Stimulated activated CD8-positive, alpha-beta memory T cell treated with anti-CD3 and anti-CD28 coated beads, Interleukin-7, amount 100 ng/mL, for 48 hours (primary cell): ENCODE measurements around the gene SERPING1.

Experiments used
- DNase-seq, 2 donors: peaks; one replicate each; pipeline ENCODE4 v3.0.0-alpha.2; 2020; ENCODE audit warnings: low read depth in 1 of 2; ENCODE audit errors: extremely low read depth in 1 of 2

Gene SERPING1

DNA sequence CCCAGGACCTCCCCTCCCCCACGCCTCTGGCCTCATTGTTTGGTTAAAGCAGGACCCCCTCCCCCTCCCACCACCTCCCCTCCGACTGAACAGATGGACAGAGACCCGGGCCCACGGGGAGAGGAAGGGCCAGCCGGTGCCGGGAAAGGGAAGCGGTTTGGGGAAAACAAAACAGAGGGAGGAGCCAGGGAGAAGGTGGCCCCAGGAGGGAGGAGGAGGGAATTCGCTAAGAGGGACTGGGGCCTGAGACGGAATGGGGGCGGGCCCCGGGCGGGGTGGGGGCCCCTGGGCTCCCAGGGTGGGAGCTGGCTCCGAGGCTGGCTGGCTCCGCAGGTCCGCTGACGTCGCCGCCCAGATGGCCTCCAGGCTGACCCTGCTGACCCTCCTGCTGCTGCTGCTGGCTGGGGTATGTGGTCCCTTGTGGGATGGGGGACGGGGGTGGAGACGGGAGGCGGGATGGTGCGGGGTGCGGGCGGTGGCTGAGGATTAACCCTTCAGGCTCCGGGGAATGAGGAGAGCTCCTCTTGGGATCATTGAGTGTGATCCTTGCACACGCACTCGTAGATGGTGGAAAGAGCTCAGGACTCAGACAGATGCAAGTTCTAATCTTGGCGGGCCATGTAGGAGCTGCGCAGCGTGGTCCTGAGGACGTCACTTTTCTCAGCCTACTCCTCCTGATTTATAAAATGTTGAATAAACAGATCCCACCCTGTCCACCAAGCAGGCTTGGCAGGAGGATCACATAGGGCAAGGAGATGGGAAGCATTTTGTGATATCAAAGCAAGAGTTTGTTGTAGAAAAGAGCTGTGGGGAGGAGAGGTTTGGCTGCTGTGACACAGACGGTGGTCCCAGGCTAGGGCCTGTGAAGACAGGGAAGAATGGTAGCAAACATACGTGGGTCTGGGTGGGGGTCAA, 688 bp downstream of the SERPING1 start:
- no peak for DNase-seq

DNA sequence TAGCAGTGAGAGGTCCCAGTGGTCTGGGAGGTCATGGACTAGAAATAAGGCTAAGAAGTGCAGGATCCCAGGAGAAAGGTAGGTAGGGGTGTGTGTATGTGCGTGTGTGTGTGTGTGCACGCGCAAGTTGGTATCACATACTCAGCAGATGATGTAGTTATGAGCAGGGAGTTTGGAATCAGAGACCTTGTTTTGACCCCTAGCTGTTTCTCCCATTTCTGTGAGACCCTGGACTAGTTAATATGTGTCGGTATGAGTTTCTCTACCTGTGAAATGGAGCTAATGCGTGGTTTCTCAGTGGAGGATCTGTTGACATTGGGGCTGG, 1.3 kb downstream of the SERPING1 start:
- no peak for DNase-seq

DNA sequence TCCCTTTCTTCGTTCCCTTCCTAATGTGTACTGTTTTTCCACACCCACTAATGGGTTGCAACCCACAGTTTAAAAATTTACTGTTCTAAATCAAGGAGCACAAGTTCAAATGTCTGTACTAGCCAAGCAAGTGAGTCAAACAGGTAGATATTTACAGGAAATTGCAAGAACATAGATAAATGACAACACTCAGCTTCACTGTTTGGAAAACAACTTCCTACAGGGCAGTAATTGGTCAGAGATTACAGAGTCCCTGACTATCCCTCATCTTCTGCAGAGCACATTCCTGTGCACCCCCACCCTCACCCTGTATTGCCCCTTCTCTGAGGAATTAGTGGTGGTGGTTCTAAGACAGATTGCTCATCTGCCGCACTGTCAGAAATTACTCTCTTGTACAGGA, 1.9 kb downstream of the SERPING1 start:
- no peak for DNase-seq

DNA sequence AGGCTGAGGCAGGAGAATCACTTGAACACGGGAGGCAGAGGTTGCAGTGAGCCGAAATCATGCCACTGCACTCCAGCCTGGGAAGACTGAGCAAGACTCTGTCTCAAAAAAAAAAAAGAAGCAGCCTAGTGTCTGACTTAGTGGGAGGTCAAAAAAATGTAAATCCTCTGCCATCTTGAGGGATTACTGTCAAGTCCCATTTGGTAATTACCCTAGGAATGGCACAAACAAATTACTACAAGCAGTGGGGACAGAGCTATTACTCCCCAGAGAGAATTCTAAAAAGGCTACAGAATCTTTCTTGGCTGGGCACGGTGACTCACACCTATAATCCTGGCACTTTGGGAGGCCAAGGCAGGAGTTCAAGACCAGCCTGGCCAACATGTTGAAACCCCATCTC, 3.8 kb downstream of the SERPING1 start:
- no peak for DNase-seq

DNA sequence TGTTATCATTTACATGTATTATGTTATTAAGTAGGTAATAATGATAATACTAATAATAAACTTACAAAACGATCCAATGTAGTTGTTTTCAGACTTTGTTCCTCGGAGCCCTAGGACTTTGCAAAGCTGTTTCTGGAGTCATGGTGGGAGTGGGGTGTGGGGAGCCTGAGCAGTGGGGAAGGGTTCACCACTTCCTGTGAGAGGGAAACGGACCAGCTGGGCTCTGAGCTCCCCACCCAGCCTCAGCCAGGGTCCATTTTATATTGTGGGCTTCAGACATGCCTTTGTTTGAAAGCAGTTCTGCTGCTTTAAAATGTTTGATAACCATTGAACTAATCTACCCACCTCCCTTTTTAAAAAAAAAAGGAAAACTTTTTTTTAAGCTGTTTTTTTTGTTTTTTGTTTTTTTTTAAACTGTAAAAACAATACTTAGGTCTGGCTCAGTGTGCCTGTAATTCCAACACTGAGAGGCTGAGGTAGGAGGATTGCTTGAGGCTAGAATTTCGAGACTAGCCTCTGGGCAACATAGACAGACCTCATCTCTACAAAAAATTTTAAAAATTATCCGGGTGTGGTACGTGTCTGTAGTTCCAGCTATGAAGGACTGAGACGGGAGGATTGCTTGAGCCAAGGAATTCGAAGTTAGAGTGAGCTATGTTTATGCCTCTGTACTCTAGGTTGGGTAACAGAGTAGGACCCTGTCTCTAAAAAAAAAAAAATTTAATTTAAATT, 7.0 kb downstream of the SERPING1 start:
- DNase-seq: no peak

DNA sequence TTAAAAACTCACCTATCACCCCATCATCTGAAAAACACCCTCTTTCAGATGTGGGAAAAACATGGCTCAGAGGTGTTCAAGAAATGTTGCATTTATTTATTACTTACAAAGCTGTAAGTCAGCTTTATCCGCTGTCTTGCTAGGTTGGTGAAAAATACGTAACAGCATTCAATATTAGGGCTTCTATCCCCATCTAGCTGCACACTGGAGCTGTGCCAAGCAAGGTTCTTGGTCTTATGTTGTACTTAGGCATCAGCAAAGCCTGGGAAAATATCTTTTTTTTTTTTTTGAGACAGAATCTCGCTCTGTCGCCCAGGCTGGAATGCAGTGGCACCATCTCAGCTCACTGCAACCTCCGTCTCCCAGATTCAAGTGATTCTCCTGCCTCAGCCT, 7.5 kb downstream of the SERPING1 start:
- DNase-seq: no peak

DNA sequence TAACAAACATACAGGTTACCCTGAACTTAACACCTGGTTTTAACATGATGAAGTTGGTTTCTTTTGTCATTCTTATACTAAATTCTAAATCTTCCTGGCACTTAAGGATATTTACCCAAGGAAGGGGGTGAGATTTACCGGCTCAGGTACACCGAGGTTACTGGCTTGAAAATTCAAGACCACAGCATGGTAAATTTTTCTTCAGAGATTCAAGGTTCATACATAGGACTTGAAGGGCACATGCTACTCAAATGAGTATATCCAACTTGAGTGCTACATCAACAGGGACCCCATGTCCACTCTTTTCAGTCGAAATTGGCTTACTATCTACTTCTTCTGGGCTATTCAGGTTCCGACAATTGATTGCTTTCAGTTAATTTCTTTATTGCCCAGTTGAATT, 12.7 kb downstream of the SERPING1 start:
- no peak for DNase-seq

DNA sequence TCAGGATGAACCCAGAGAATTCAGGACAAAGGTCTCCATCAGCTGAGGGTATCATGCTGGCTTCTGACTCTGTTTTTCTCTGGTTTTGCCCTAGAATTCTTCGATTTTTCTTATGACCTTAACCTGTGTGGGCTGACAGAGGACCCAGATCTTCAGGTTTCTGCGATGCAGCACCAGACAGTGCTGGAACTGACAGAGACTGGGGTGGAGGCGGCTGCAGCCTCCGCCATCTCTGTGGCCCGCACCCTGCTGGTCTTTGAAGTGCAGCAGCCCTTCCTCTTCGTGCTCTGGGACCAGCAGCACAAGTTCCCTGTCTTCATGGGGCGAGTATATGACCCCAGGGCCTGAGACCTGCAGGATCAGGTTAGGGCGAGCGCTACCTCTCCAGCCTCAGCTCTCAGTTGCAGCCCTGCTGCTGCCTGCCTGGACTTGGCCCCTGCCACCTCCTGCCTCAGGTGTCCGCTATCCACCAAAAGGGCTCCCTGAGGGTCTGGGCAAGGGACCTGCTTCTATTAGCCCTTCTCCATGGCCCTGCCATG, 16.8 kb downstream of the SERPING1 start:
- no peak for DNase-seq

DNA sequence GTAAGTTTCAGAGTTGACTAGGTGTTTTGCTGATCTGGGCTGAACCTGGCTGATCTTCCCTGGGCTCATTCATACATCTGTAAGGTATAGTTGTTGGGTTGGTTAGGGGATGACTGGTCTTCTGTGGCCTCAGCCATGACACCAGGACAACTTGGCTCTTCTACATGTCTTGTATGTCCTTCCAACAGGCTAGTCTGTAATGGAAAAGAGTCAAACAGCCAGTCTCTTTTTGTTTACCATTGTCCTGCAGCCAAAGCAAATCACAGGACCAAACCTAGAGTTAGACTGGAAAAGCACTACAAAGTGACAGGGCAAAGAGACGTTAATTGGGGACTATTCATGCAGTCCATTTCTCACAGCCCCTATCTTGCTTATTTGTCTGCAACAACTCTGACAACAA, 17.8 kb downstream of the SERPING1 start:
- DNase-seq: no peak

DNA sequence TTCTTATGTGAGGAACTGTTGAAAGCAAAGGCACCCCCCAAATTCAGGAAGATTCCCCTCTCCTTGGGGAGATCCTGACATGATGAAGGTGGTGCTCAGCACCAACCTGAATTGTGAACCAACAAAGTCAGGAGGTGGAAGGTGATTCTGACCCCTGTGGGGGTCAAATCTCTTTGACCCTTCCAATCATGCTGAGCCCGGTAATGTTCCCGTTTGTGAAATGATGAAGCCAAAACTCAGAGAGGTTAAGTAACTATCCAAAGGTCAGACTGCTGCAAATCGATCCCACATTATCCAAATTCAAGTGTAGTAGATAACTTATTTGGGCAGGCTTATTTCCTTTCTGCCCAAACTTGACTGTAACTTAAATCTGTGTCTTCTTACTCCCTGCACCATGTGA, 19.1 kb downstream of the SERPING1 start:
- no peak for DNase-seq

DNA sequence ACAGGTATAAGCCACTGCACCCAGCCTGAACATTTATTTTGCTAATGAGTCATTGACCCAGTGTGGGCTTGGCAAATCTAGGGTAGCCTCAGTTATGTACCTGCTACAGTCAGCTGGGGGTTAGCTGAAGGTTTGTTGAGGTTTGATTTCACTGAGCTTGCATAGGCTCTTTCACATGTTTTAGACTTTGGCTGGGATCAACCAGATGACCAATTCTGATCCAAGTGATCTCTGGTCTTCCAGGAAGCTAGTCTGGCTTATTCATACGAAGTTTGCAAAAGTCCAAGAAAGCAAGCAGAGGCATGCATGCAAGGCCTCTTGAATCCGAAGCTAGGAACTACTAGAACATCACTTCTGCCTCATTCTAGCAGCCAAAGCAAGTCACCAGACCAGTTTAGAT, 21.0 kb downstream of the SERPING1 start:
- DNase-seq: no peak

DNA sequence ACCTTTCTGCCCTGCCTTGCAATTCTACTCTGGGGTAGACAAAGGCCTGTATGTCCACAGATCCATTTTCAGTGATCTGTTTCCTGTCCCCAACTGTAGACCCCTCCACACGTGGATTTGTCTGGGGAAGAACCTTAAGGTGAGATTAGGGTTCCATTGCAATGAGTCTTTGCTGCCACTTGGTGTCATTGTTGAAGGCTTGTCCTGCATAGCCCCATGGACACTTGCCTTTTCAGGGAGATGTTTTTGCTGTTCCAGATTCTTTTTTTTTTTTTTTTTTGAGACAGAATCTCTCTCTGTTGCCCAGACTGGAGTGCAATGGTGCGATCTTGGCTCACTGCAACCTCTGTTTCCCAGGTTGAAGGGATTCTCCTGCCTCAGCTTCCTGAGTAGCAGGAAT, 21.8 kb downstream of the SERPING1 start:
- no peak for DNase-seq

DNA sequence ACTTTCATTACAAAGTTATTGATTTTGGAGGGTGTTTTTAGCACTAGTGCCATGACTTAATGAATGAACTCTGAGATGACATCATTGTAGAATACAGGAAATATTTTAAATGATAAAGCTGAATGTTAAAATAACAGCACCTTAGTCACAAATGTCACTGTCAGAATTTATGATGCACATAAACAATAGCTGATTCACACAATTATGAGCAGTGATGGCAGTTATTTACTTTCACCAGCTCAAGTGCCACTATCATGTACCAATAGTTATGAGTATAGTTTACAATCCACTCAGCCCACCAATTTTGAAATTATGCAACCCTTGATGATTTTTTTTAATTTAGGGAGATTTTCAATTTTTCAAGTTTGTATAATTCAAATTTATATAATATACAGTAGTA, 23.0 kb downstream of the SERPING1 start:
- DNase-seq: no peak

DNA sequence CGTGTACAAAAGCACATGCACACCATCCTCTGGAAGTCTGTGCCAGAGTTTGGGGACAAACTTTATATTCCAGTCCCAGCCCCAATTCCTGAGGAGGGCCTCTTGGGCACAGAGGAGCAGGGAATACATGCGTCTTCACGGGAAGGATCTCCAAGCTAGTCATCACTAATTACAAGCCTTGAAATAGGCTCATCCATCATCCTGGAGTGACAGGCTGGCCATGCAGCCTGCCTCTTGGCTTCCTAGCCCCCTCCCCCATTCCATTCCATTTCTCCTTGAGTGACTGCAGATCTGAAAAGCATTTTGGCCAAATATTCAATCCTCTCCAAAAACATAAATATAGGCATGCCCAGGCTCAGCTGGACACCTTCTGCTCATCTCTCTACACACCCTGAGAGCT, 24.8 kb downstream of the SERPING1 start:
- no peak for DNase-seq

DNA sequence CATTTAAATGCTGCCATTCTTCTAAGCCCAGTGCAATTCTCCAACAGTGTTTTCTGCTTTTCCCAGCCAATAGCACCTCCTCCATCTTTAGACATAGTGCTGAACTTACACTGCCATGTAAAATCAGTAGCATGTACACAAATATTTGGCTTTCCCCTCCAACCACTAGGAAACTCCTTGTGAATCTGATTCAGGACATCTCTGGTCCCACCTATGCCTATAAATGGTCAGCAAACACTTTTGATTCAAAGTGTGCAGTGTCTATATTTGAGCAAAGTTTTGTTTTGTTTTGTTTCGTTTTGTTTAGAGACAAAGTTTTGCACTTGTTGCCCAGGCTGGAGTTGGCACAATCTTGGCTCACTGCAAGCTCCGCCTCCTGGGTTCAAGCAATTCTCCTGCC, 27.4 kb downstream of the SERPING1 start:
- DNase-seq: no peak

DNA sequence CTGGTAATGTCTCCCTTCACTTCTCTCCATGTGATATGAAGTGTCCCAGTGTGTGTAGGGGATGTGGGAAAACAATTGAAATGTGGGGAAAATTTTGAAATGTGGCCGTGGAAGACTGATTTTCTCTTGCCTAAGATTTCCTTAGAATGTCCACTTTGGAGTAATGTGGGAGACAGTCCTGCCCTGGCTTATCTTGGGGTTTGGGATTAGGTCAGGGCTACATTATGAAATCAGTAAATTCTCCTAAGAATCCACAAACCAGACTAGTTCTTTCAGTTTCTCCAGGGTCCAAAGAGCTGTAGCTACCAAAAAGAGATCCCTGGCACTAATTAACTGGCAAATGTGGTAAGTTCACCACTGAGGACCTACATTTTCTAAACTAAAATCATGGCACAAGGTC, 29.4 kb downstream of the SERPING1 start:
- no peak for DNase-seq

DNA sequence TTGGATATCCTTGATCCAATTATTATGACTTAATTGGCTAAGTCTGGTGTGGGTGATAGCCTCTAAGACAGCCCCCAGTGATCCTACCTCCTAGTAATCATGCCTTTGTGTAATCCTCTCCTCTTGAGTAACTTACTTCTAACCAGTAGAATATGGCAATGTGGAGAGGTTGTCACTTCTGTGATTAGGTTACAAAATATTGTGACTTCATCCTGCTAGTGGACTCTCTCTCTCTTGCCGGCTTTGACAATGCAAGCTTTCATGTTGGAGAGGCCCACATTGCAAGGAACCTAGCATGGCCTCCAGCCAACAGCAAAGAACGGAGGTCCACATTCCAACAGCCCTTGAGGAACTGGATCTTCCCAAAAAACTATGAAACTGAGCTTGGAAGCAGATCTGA, 32.7 kb downstream of the SERPING1 start:
- DNase-seq: no peak

DNA sequence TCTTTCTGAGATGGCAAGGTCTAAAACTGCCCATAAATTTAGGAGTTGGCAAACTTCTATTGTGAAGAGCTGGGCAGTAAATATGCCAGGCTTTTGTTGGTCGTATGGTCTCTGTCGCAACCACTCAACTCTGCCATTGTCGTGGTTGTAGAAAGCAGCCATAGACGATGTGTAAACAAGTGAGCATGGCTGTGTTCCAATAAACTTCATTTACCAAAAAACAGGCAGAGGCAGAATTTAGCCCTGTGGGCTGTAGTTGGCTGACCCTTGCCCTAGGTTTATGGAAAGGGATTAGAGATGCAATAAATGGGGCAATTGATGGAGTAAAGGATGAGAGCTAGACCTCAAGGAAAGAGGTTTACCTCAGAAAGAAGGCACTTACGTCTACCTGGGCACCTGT, 34.6 kb downstream of the SERPING1 start:
- DNase-seq: no peak

DNA sequence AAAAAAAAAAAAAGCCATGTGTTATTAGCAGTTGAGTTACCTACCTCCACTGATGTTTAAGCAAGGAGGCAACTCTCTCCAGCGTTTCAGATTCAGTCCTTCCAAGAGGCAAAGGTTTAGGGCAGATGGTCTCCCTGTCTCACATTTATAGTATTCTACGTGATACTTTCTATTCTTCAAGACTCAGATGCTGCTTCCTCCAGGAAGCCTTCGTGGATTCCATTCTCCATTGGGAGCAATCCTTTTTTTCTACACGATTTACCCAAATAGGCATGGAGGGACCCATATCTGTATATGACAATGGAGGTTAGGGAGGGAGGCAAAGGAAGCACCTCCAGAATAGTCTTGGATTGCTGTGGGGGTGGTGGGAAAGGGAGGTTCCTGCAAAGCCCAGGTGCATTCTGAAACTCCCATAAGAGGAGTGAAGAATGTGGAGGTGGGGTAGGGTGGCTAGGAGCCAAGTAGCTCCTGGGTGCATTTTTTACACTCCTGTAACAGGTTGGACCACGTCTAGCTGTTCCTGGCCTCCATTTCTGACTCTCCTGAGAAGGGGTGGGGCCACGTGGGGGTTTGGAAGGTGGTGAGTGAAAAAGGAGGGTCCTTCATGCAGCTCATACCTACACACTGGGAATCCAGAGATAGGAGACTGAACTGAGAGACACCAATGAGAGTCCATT, 36.0 kb downstream of the SERPING1 start:
- no peak for DNase-seq

DNA sequence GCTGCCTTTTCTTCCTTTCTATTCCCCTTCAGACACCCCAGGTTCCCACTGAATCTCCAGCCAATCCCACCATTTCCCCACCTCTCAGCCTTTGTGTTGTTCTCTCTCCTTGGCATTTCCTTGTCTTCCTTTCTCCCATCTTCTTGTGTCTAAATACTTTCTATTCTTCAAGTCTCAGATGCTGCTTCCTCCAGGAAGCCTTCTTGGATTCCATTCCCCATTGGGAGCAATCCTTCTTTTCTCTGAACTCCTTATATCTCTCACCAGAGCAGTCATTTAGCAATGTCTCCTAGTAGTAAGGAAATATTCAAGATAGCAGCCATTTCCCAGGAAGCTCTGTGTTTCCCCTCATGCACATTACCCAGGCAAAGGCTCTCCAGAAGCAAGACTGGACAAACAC, 36.8 kb downstream of the SERPING1 start:
- DNase-seq: no peak

DNA sequence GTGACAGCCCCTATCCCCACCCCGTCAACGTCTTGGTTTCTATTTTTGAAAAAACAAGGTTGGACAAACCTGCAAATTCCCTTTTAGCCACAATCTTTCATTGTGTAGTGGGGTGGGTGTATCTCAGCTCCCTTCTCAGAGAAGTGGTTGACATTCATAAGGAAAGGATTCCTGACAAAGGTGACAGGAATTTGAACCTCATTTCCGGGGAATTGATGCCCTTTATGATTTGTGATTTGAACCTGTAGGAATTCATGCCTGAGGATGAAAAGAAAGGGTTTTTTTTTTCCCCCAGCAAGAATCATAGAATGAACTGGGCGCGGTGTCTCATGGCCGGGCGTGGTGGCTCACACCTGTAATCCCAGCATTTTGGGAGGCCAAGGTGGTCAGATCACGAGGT, 37.8 kb downstream of the SERPING1 start:
- no peak for DNase-seq

DNA sequence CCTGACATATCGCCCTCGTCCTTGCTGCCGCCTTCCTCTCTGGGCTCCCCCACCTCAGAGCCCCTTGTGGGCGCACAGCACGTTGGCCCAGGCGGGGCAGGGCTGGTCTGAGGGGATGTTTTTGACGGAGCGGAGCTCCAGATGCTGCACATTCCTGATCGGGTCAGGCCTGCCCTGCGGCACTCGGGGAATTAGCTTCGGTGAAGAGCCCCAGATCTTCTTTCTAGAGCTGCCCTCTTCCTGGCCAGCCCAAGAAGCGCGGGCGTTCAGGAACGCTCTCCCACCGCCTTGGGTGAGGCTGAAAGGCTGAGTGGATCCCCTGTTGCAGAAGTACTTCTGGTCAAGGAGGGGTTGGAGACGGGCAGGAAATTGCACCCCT, 40.1 kb downstream of the SERPING1 start:
- no peak for DNase-seq
